Measurements from ENCODE around the gene CPLANE2.

CPLANE2 gene

DNA sequence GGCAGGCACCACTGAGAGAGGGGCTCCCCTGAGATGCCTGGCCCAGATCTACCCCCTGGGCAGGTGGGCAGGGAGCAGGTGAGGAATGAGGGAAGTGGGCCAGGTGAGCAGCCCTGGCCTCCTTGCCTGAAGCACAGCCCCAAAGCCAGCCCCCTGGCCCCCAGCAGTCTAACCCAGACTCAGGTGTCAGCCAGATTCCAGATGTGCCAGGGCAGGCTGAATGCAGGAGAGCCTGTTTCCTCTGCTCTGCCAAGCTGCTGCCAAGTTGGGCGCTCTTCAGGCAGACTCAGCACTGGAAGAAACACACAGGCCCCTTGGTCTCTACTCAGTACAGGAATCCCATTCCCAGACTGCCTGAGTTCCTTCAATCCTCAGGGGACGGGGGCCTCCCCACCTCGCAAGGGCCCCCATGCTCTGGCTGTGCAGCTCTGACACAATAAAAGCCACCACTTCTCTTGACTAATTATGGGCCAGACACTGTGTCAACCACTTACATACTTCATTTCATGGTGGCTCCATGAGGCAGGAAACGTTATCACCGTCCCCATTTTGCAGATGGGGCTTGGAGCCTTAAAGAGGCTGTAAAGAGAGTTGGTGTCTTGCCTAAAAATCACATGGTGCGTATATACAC is 45.0 kb downstream of the CPLANE2 start:
- no peak for DNase-seq (ENCODE audit: low spot score)
- TF ChIP-seq CTCF (IDR thresholded peaks at IDR 0.05; ENCODE audit: extremely low read depth, missing control alignments), result no peak

- no peak for TF ChIP-seq CTCF (IDR thresholded peaks at IDR 0.05; ENCODE audit: extremely low read depth, missing control alignments)
- DNase-seq (ENCODE audit: low spot score), result no peak
Observed at GRCh38 chr1:16191309-16191708, 45.7 kb downstream of the CPLANE2 start.

DNA sequence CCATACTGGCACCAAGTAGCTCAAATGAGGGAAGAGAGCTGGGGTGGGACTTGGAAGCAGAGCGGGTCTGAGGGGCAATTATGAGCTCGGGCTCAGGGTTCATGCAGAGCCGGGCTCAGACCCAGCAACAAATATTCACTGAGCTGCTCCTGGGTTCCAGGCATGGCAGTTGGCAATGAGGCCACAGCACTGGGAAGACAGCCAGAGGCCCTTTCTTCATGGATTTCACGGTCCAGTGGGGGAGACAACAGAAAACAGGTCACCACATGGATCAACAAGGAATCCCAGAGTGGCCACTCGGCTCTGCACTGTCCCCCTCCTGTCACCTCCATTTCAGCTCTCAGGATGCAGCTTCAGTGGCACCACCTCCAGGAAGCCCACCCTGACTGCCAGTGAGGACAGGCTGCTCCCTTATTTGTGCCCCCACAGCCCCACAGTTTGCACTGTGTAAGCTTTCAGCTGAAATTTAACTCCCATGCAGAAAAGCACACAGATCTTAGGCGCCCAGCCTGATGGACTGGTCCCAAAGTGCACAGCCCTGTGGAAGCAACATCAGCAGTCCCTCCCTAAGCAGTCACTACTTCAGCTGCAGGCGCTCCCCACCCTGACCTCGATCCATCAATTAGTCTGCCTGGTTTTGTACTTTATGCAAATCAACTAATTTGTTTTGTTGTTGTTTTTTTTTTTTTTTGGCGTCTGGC is 46.9 kb downstream of the CPLANE2 start:
- TF ChIP-seq CTCF (IDR thresholded peaks at IDR 0.05; ENCODE audit: extremely low read depth, missing control alignments), result no peak
- no peak for DNase-seq (ENCODE audit: low spot score)

- no peak for DNase-seq (ENCODE audit: low spot score)
Observed at GRCh38 chr1:16189003-16189402, 48.0 kb downstream of the CPLANE2 start.

GRCh38 chr1:16187748-16188401 is 49.1 kb downstream of the CPLANE2 start:
- peak; percentile 84 for DNase-seq (ENCODE audit: low spot score)
- peak; percentile 90 for TF ChIP-seq CTCF (IDR thresholded peaks at IDR 0.05; ENCODE audit: extremely low read depth, missing control alignments)

More at GRCh38 chr1:16189003-16189402, 48.0 kb downstream of the CPLANE2 start:
- TF ChIP-seq CTCF (IDR thresholded peaks at IDR 0.05; ENCODE audit: extremely low read depth, missing control alignments), result no peak

DNA sequence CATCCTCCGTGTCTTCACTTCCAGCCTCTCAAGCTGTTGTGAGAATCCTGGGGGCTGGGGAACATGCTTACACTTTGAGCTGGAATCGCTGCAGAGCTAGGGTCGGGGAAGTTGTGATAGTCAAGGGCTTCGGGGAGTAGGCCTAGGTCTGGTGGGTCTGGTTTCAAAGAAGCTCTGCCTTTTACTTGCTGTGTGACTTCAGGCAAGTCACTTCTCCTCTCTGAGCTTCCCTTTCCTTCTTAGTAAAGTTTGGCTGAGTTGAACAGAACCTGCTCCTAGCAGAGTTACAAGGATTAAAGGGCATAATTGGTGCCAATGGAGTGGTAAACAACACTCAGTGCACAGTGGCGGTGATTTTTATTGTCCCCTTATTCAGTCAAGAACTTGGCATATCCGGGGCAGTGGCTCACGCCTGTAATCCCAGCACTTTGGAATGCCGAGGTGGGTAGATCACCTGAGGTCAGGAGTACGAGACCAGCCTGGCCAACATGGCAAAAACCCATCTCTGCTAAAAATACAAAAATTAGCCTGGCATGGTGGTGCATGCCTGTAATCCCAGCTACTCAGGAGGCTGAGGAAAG is 50.2 kb downstream of the CPLANE2 start:
- TF ChIP-seq CTCF (IDR thresholded peaks at IDR 0.05; ENCODE audit: extremely low read depth, missing control alignments), result no peak

More for the DNA sequence above, 50.2 kb downstream of the CPLANE2 start:
- no peak for DNase-seq (ENCODE audit: low spot score)
